HG03139 (cell line): ENCODE measurements around the gene TNFSF11.
A peak's percentile ranks its signal among the peaks of the same experiment; 100 is the strongest.

ENCODE experiments used
- ATAC-seq: cut with Tn5 transposase; IDR thresholded peaks from one replicate; pipeline ENCODE4 v1.9.1; 2021; ENCODE audit not compliant: unreplicated experiment

The TNFSF11 gene

GRCh38 chr13:42574011-42574410, at the start of gene TNFSF11:
Gene TNFSF11, plus strand, starts transcription at chr13:42574152. Its CDS starts 152 bp downstream, at chr13:42574304.
- peak; percentile 23 for ATAC-seq

- ATAC-seq, result peak; percentile 70
These were observed 49.4 kb upstream of the TNFSF11 start for GRCh38 chr13:42524487-42525034.

GRCh38 chr13:42525035-42525504, 48.9 kb upstream of the TNFSF11 start:
- ATAC-seq, result no peak

GRCh38 chr13:42526276-42526675, 47.7 kb upstream of the TNFSF11 start:
- no peak for ATAC-seq

GRCh38 chr13:42526804-42527203, 47.1 kb upstream of the TNFSF11 start:
- no peak for ATAC-seq

- ATAC-seq, result no peak
These were observed 41.2 kb upstream of the TNFSF11 start for GRCh38 chr13:42532561-42533335.

GRCh38 chr13:42533336-42533591, 40.7 kb upstream of the TNFSF11 start:
- no peak for ATAC-seq

- no peak for ATAC-seq
These were observed 39.2 kb upstream of the TNFSF11 start for GRCh38 chr13:42534785-42535184.

GRCh38 chr13:42538996-42539395, 35.0 kb upstream of the TNFSF11 start:
- ATAC-seq, result no peak

- ATAC-seq, result no peak
These were observed 34.3 kb upstream of the TNFSF11 start for GRCh38 chr13:42539670-42540069.

- no peak for ATAC-seq
These were observed 30.6 kb upstream of the TNFSF11 start for GRCh38 chr13:42543215-42543797.

GRCh38 chr13:42544246-42544926, 29.6 kb upstream of the TNFSF11 start:
- ATAC-seq, result no peak

GRCh38 chr13:42545842-42546241, 28.1 kb upstream of the TNFSF11 start:
- ATAC-seq, result no peak

GRCh38 chr13:42547612-42548011, 26.3 kb upstream of the TNFSF11 start:
- no peak for ATAC-seq

GRCh38 chr13:42548731-42549551, 25.0 kb upstream of the TNFSF11 start:
- peak; percentile 96 for ATAC-seq

GRCh38 chr13:42549552-42549936, 24.4 kb upstream of the TNFSF11 start:
- ATAC-seq, result peak; percentile 1

GRCh38 chr13:42551611-42552010, 22.3 kb upstream of the TNFSF11 start:
- ATAC-seq, result no peak

GRCh38 chr13:42553098-42554046, 20.6 kb upstream of the TNFSF11 start:
- no peak for ATAC-seq

GRCh38 chr13:42559057-42559456, 14.9 kb upstream of the TNFSF11 start:
- no peak for ATAC-seq
